Measurements from ENCODE around the gene SYNJ2. TPM values are rescaled to one million over a fixed set of nuclear protein-coding genes. Genes with fewer than 3 reads are reported as not detected.

The SYNJ2 gene
- total and polyA plus RNA-seq, 2 donors from 2014 or later: 1.7 to 15.8 TPM

DNA sequence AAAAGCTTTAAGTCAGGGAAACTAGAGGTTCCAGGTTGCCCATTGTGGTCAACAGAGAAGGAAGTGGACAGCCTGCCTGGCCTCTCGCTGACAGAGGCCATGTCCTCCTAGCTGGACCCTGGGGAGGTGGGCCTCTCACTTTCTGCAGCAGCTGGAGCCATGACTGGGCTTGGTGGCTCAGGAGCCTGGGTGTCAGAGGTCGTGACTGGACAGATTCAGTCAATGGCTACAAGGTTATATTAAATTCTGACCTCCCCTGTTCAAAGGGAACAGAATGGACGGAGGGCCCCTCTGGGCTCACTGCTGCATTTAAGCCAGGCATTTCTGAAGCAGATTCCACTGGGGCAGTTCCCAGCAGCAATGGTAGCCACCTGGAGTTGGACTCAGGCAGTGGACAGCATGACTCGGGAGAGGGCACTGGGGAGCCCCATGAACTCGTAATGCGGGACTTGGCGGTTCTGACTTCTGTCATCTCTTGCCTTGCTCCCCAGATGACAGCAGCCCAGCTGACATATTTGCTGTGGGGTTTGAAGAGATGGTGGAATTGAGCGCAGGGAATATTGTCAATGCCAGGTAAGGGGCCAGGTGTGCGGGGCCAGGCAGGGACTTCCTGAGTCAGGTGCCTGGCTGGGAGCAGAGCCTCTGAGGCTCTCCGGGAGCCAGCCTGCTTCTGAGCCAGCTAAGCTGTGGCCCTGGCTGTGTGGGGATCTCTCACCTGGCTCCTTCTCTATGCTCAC lies 86.7 kb downstream of the SYNJ2 start:
- DNase-seq (peak in 1 of 5 donors; percentile 58), FAIRE-seq (no peak)
- intact Hi-C loops (cut with DNase I): no loop called here
- no peak overlapping the region for H3K9ac ChIP-seq (ENCODE audit: low read length in 3 of 3)
- no peaks in the 10 kb centered on the region for H3K9me3 ChIP-seq (ENCODE audit: control insufficient read depth in 2 of 3, insufficient read depth in 1 of 3, low read length in 3 of 3)
- TF ChIP-seq, protein P1, sequence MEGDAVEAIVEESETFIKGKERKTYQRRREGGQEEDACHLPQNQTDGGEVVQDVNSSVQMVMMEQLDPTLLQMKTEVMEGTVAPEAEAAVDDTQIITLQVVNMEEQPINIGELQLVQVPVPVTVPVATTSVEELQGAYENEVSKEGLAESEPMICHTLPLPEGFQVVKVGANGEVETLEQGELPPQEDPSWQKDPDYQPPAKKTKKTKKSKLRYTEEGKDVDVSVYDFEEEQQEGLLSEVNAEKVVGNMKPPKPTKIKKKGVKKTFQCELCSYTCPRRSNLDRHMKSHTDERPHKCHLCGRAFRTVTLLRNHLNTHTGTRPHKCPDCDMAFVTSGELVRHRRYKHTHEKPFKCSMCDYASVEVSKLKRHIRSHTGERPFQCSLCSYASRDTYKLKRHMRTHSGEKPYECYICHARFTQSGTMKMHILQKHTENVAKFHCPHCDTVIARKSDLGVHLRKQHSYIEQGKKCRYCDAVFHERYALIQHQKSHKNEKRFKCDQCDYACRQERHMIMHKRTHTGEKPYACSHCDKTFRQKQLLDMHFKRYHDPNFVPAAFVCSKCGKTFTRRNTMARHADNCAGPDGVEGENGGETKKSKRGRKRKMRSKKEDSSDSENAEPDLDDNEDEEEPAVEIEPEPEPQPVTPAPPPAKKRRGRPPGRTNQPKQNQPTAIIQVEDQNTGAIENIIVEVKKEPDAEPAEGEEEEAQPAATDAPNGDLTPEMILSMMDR (IDR thresholded peaks at IDR 0.05; ENCODE audit: borderline replicate concordance, extremely low read depth, insufficient read depth): no peak
- peaks cover 0 to 6% (median 0%) of the 10 kb centered on the region in 3 donors for H3K4me1 ChIP-seq (ENCODE audit: control insufficient read depth in 2 of 3, insufficient read depth in 2 of 3, low read depth in 1 of 3, low read length in 3 of 3)
- no peak overlapping the region for H3K4me3 ChIP-seq (ENCODE audit: low read length in 3 of 3)
- no peak overlapping the region for H3K27ac ChIP-seq (ENCODE audit: low read depth in 2 of 2, low read length in 2 of 2)
- H3K27me3 ChIP-seq (ENCODE audit: control insufficient read depth, insufficient read depth, low read length): no peaks in the 10 kb centered on the region
- peaks cover 0 to 3% (median 0%) of the 10 kb centered on the region in 3 donors for H3K36me3 ChIP-seq (ENCODE audit: control insufficient read depth in 2 of 3, insufficient read depth in 3 of 3, low read length in 3 of 3)

DNA sequence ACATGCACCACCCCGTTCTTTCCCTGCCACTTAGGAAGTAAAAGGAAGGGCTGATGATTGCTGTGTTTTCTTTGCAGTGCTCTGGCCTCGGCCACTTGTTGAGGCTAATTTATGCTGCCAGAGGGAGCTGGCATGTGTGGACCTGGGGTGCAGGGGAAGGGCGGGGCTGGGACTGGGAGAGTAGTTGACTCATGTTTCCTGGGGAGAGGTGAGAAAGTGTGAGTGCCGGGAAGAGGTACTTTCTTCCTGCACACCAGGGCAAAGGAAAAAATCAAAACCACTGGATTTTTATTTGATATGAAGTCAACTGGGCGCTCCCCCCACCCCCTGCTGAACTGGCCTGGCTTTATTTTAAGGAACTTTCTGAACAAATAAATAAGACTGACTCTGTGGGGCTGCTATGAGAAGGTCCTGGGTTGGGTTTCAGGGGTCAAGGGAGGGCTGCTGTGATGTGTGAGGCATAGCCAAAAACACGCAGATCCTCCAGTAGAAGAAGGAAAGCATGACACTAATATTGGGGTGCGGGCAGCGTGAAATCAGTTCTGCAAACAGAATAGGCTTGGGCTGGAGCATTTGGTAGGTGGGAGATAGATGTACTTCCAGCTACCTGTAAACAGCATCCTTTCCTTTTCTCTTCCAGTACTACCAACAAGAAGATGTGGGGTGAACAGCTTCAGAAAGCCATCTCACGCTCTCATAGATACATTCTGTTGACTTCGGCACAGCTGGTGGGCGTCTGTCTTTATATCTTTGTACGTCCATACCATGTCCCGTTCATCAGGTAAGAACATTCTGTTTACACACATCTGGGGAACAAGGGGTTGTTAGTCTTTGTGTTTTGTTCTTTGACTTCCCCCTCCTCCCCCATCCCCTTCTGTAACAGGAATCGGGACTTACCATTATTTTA lies 87.5 kb downstream of the SYNJ2 start:
- peaks cover 0 to 6% (median 0%) of the 10 kb centered on the region in 3 donors for H3K4me1 ChIP-seq (ENCODE audit: control insufficient read depth in 2 of 3, insufficient read depth in 2 of 3, low read depth in 1 of 3, low read length in 3 of 3)
- H3K4me3 ChIP-seq (ENCODE audit: low read length in 3 of 3): no peak overlapping the region
- no peak for FAIRE-seq
- H3K9me3 ChIP-seq (ENCODE audit: control insufficient read depth in 2 of 3, insufficient read depth in 1 of 3, low read length in 3 of 3): no peaks in the 10 kb centered on the region
- no peaks in the 10 kb centered on the region for H3K27me3 ChIP-seq (ENCODE audit: control insufficient read depth, insufficient read depth, low read length)
- peaks cover 0 to 3% (median 0%) of the 10 kb centered on the region in 3 donors for H3K36me3 ChIP-seq (ENCODE audit: control insufficient read depth in 2 of 3, insufficient read depth in 3 of 3, low read length in 3 of 3)
- TF ChIP-seq, protein P1 (IDR thresholded peaks at IDR 0.05; ENCODE audit: borderline replicate concordance, extremely low read depth, insufficient read depth): no peak
- no peak overlapping the region for H3K27ac ChIP-seq (ENCODE audit: low read depth in 2 of 2, low read length in 2 of 2)
- no peak overlapping the region for H3K9ac ChIP-seq (ENCODE audit: low read length in 3 of 3)
- intact Hi-C loops (cut with DNase I): no loop called here
- peak in 3 of 5 donors; percentile 41 to 93 (median 48) for DNase-seq

DNA sequence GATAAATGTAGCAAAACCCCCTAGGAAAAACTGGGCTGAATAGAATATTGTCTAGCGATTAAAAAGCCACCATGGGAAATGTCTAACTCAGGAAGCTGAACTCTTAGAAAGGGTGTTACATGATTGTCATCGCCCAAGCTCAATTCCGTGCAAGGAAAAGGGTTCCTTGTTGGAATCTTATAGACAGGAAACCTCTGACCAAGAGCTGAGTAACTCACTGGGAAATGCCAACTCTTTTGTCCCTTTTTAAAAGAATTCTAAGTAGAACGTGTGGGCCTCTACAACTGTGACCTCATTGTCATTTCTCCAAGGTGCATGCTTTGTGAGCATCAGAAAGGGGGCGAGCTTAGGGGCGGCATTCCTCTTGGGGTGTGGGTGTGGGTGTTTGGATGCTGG lies 88.1 kb downstream of the SYNJ2 start:
- FAIRE-seq (no peak), DNase-seq (no peak)
- peaks cover 0 to 3% (median 0%) of the 10 kb centered on the region in 3 donors for H3K36me3 ChIP-seq (ENCODE audit: control insufficient read depth in 2 of 3, insufficient read depth in 3 of 3, low read length in 3 of 3)
- peaks cover 0 to 6% (median 0%) of the 10 kb centered on the region in 3 donors for H3K4me1 ChIP-seq (ENCODE audit: control insufficient read depth in 2 of 3, insufficient read depth in 2 of 3, low read depth in 1 of 3, low read length in 3 of 3)
- H3K27me3 ChIP-seq (ENCODE audit: control insufficient read depth, insufficient read depth, low read length): no peaks in the 10 kb centered on the region
- intact Hi-C loops (cut with DNase I): no loop called here
- H3K4me3 ChIP-seq (ENCODE audit: low read length in 3 of 3): no peak overlapping the region
- no peak overlapping the region for H3K9ac ChIP-seq (ENCODE audit: low read length in 3 of 3)
- TF ChIP-seq, protein P1 (IDR thresholded peaks at IDR 0.05; ENCODE audit: borderline replicate concordance, extremely low read depth, insufficient read depth): no peak
- no peak overlapping the region for H3K27ac ChIP-seq (ENCODE audit: low read depth in 2 of 2, low read length in 2 of 2)
- no peaks in the 10 kb centered on the region for H3K9me3 ChIP-seq (ENCODE audit: control insufficient read depth in 2 of 3, insufficient read depth in 1 of 3, low read length in 3 of 3)

Measured in kidney (tissue), 14 donors.